Vagina (tissue), 2 donors: Measurements from ENCODE around the gene PRELID1. TPM values are rescaled to one million over a fixed set of nuclear protein-coding genes. Genes with fewer than 3 reads are reported as not detected.
A peak's percentile ranks its signal among the peaks of the same experiment; 100 is the strongest.
"Not testable (repeated sequence)": the region's sequence is repeated elsewhere in the genome, so short reads cannot be mapped to it uniquely, and the experiment has no call there.

Experiments used
- DNase-seq, 2 donors: peaks; one replicate each; pipeline ENCODE4 v3.0.0-alpha.2; 2017; ENCODE audit errors: extremely low spot score in 2 of 2
- H3K27ac ChIP-seq: fragments of 200-600 bp; sonication (generic); one replicate; pipeline ENCODE4 v1.5.1; 2019
- H3K27me3 ChIP-seq: fragments of 200-600 bp; sonication (generic); one replicate; pipeline ENCODE4 v1.5.1; 2019
- H3K36me3 ChIP-seq, 2 donors: fragments of 200-600 bp; sonication (generic); one replicate each; pipeline ENCODE4 v1.5.1; 2017 to 2019
- H3K4me1 ChIP-seq: fragments of 200-600 bp; sonication (generic); one replicate; pipeline ENCODE4 v1.5.1; 2019
- H3K4me3 ChIP-seq, 2 donors: fragments of 200-600 bp; sonication (generic); 1 replicate in 1 of 2; 2 replicates in 1 of 2; pipeline ENCODE4 v1.5.1; 2016 to 2019
- H3K9me3 ChIP-seq: fragments of 200-600 bp; sonication (generic); one replicate; pipeline ENCODE4 v1.5.1; 2019
- POLR2A ChIP-seq, 2 donors: fragments of 450-650 bp; IDR thresholded peaks; one replicate each; pipeline ENCODE4 v1.6.1; 2017; ENCODE audit warnings: antibody characterized with exemption in 2 of 2, mild to moderate bottlenecking in 2 of 2, moderate library complexity in 2 of 2
- POLR2AphosphoS5 ChIP-seq, 2 donors: sonication (generic); formaldehyde crosslinking; IDR thresholded peaks; one replicate each; pipeline ENCODE4 v1.9.0; 2017; ENCODE audit warnings: antibody characterized with exemption in 2 of 2, mild to moderate bottlenecking in 2 of 2, low read depth in 1 of 2; ENCODE audit not compliant: insufficient read depth in 1 of 2
- intact Hi-C: fragments of 100-400 bp; cut with DNase I; formaldehyde crosslinking; loops from one replicate; pipeline ENCODE4 v1.15.1; 2023
- total RNA-seq: library from RNA; depleted of rRNA; stranded (reverse); fragments of >200 nt; gene quantifications from one replicate; pipeline ENCODE4 v1.2.3, GENCODE V29; 2016
- TF ChIP-seq, protein P1 (sequence below), 3 experiments: fragments of 450-650 bp in 2 of 3; fragments of 200-600 bp in 1 of 3; sonication (generic) in 1 of 3; IDR thresholded peaks; one replicate each; pipeline ENCODE4 v1.5.1; 2017 to 2019; ENCODE audit warnings: antibody characterized with exemption in 3 of 3, mild to moderate bottlenecking in 2 of 3, moderate library complexity in 2 of 3

The PRELID1 gene, protein sequence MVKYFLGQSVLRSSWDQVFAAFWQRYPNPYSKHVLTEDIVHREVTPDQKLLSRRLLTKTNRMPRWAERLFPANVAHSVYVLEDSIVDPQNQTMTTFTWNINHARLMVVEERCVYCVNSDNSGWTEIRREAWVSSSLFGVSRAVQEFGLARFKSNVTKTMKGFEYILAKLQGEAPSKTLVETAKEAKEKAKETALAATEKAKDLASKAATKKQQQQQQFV
- total RNA-seq, result 93.3 TPM

- intact Hi-C loops, result loop anchor here (10.0 kb wide), 1 partner anchor 189 kb away; no protein-coding TSS in a partner anchor
- Histone ChIP-seq H3K4me1 (peaks cover 69% of the 10 kb centered on the region), H3K4me3 (peak within 1 kb of the TSS; percentile 77 to 90), H3K36me3 (peaks cover 0 to 3% of the 10 kb centered on the region in 2 donors), H3K27me3 (no peaks in the 10 kb centered on the region), H3K27ac (peak within 1 kb of the TSS; percentile 84), H3K9me3 (no peaks in the 10 kb centered on the region)
- DNase-seq, result no peak
- TF ChIP-seq POLR2AphosphoS5 (IDR thresholded peaks at IDR 0.05; ENCODE audit: insufficient read depth in 1 of 2, low read depth in 1 of 2) (peak; percentile 28 to 86), POLR2A (IDR thresholded peaks at IDR 0.05) (peak in 1 of 2 donors; percentile 23)
- TF ChIP-seq, protein P1, sequence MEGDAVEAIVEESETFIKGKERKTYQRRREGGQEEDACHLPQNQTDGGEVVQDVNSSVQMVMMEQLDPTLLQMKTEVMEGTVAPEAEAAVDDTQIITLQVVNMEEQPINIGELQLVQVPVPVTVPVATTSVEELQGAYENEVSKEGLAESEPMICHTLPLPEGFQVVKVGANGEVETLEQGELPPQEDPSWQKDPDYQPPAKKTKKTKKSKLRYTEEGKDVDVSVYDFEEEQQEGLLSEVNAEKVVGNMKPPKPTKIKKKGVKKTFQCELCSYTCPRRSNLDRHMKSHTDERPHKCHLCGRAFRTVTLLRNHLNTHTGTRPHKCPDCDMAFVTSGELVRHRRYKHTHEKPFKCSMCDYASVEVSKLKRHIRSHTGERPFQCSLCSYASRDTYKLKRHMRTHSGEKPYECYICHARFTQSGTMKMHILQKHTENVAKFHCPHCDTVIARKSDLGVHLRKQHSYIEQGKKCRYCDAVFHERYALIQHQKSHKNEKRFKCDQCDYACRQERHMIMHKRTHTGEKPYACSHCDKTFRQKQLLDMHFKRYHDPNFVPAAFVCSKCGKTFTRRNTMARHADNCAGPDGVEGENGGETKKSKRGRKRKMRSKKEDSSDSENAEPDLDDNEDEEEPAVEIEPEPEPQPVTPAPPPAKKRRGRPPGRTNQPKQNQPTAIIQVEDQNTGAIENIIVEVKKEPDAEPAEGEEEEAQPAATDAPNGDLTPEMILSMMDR (IDR thresholded peaks at IDR 0.05), result peak in 1 of 3 experiments; percentile 47
Observed at GRCh38 chr5:177303121-177303924, at the start of gene PRELID1, which contains the start of gene RAB24. PRELID1 (plus strand) TSS chr5:177303799; CDS start chr5:177303986, 187 bp downstream. RAB24 (minus strand) TSS chr5:177303719; CDS start chr5:177303288, 431 bp downstream.

DNA sequence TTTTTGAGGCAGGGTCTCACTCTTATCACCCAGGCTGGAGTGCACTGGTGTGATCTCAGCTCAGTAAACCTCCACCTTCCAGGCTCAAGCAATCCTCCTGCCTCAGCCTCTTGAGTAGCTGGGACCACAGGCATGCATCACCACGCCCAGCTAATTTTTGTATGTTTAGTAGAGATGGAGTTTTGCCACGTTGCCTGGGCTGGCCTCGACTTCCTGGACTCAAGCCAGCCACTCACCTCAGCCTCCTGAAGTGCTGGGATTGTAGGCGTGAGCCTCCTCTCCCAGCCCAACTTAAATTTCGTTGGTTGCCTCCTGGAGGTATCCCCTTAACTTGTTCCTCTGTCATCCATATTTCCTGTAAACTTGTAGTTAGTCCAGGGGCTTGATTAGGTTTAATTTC lies 47.3 kb upstream of the PRELID1 start:
- H3K9me3 ChIP-seq, result no peaks in the 10 kb centered on the region
- no peak overlapping the region for H3K4me3 ChIP-seq
- no peak for DNase-seq
- H3K27ac ChIP-seq, result no peak overlapping the region
- no peaks in the 10 kb centered on the region for H3K27me3 ChIP-seq
- no peaks in the 10 kb centered on the region for H3K4me1 ChIP-seq
- intact Hi-C loops, result no loop called here
- TF ChIP-seq, protein P1 (IDR thresholded peaks at IDR 0.05), result no peak
- no peak for TF ChIP-seq POLR2AphosphoS5 (IDR thresholded peaks at IDR 0.05; ENCODE audit: insufficient read depth in 1 of 2, low read depth in 1 of 2)
- no peak for TF ChIP-seq POLR2A (IDR thresholded peaks at IDR 0.05)
- H3K36me3 ChIP-seq, result peaks cover 0 to 66% of the 10 kb centered on the region in 2 donors

- DNase-seq, H3K27ac ChIP-seq, H3K4me3 ChIP-seq, H3K4me1 ChIP-seq, H3K9me3 ChIP-seq, intact Hi-C loops, H3K27me3 ChIP-seq: not testable (repeated sequence)
- H3K36me3 ChIP-seq, result peaks cover 0 to 53% of the 10 kb centered on the region in 2 donors
Observed at GRCh38 chr5:177258711-177259110, 44.9 kb upstream of the PRELID1 start.

DNA sequence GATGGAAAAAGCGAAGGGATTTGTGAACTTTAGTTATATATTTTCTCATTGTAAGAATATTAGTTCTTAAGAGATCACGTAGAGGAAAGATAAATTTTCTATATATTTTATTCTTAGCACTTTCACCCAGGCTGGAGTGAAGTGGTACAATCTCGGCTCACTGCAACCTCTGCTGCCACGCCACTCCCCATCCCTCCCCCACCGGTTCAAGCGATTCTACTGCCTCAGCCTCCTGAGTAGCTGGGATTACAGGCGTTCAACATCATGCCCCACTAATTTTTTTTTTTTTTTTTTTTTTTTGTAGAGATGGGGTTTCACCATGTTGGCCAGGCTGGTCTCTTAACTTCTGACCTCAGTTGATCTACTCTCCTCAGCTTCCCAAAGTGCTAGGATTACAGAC lies 42.6 kb upstream of the PRELID1 start:
- no peaks in the 10 kb centered on the region for H3K27me3 ChIP-seq
- intact Hi-C loops, result no loop called here
- no peaks in the 10 kb centered on the region for H3K9me3 ChIP-seq
- H3K4me1 ChIP-seq, result no peaks in the 10 kb centered on the region
- no peak for DNase-seq
- no peak overlapping the region for H3K4me3 ChIP-seq
- H3K27ac ChIP-seq, result no peak overlapping the region
- H3K36me3 ChIP-seq, result peaks cover 0 to 47% of the 10 kb centered on the region in 2 donors
- TF ChIP-seq POLR2AphosphoS5 (IDR thresholded peaks at IDR 0.05; ENCODE audit: insufficient read depth in 1 of 2, low read depth in 1 of 2), result no peak
- no peak for TF ChIP-seq POLR2A (IDR thresholded peaks at IDR 0.05)
- TF ChIP-seq, protein P1 (IDR thresholded peaks at IDR 0.05), result no peak

- Histone ChIP-seq H3K36me3 (peaks cover 0 to 52% of the 10 kb centered on the region in 2 donors), H3K27me3 (no peaks in the 10 kb centered on the region), H3K4me1 (no peaks in the 10 kb centered on the region), H3K27ac (no peak overlapping the region), H3K4me3 (no peak overlapping the region), H3K9me3 (no peaks in the 10 kb centered on the region)
- intact Hi-C loops, result no loop called here
- no peak for TF ChIP-seq POLR2AphosphoS5 (IDR thresholded peaks at IDR 0.05; ENCODE audit: insufficient read depth in 1 of 2, low read depth in 1 of 2)
- TF ChIP-seq POLR2A (IDR thresholded peaks at IDR 0.05), result no peak
- TF ChIP-seq, protein P1 (IDR thresholded peaks at IDR 0.05), result no peak
- no peak for DNase-seq
Observed at GRCh38 chr5:177261510-177261909, 42.1 kb upstream of the PRELID1 start.
